ENCODE results near the gene ACVRL1. TPM values are rescaled to one million over a fixed set of nuclear protein-coding genes. Genes with fewer than 3 reads are reported as not detected.

Gene ACVRL1
- total and polyA plus RNA-seq, 9 of the 15 experiments (the other 6 are each of a cell fraction or from before 2014, with no cell fraction given) = 0.07 to 1.4 (median 0.30) TPM

- no peak for TF ChIP-seq CREB3 (tag; conservative IDR thresholded peaks at IDR 0.05; ENCODE audit: low read depth)
- TF ChIP-seq ILK (tag; IDR thresholded peaks at IDR 0.05; ENCODE audit: borderline replicate concordance, low read depth) = no peak
- no peak for TF ChIP-seq POLR3G (IDR thresholded peaks at IDR 0.05; ENCODE audit: extremely low read depth, insufficient read length, insufficient replicate concordance)
- TF ChIP-seq, protein P1, sequence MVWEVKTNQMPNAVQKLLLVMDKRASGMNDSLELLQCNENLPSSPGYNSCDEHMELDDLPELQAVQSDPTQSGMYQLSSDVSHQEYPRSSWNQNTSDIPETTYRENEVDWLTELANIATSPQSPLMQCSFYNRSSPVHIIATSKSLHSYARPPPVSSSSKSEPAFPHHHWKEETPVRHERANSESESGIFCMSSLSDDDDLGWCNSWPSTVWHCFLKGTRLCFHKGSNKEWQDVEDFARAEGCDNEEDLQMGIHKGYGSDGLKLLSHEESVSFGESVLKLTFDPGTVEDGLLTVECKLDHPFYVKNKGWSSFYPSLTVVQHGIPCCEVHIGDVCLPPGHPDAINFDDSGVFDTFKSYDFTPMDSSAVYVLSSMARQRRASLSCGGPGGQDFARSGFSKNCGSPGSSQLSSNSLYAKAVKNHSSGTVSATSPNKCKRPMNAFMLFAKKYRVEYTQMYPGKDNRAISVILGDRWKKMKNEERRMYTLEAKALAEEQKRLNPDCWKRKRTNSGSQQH (CRISPR knock-in tag; IDR thresholded peaks at IDR 0.05) = no peak
- no peak for TF ChIP-seq STAT5B (CRISPR knock-in tag; IDR thresholded peaks at IDR 0.05)
- TF ChIP-seq DNMT1 (IDR thresholded peaks at IDR 0.05) = peak; percentile 73; the same call in 1 of the 2 replicates
- TF ChIP-seq BDP1 (IDR thresholded peaks at IDR 0.05; ENCODE audit: insufficient read depth, insufficient read length) = no peak
- 0 out of 2 replicates have a peak, but pooled peaks have one; percentile 44 for TF ChIP-seq TRIM28 (IDR thresholded peaks at IDR 0.05)
- TF ChIP-seq, protein P2, sequence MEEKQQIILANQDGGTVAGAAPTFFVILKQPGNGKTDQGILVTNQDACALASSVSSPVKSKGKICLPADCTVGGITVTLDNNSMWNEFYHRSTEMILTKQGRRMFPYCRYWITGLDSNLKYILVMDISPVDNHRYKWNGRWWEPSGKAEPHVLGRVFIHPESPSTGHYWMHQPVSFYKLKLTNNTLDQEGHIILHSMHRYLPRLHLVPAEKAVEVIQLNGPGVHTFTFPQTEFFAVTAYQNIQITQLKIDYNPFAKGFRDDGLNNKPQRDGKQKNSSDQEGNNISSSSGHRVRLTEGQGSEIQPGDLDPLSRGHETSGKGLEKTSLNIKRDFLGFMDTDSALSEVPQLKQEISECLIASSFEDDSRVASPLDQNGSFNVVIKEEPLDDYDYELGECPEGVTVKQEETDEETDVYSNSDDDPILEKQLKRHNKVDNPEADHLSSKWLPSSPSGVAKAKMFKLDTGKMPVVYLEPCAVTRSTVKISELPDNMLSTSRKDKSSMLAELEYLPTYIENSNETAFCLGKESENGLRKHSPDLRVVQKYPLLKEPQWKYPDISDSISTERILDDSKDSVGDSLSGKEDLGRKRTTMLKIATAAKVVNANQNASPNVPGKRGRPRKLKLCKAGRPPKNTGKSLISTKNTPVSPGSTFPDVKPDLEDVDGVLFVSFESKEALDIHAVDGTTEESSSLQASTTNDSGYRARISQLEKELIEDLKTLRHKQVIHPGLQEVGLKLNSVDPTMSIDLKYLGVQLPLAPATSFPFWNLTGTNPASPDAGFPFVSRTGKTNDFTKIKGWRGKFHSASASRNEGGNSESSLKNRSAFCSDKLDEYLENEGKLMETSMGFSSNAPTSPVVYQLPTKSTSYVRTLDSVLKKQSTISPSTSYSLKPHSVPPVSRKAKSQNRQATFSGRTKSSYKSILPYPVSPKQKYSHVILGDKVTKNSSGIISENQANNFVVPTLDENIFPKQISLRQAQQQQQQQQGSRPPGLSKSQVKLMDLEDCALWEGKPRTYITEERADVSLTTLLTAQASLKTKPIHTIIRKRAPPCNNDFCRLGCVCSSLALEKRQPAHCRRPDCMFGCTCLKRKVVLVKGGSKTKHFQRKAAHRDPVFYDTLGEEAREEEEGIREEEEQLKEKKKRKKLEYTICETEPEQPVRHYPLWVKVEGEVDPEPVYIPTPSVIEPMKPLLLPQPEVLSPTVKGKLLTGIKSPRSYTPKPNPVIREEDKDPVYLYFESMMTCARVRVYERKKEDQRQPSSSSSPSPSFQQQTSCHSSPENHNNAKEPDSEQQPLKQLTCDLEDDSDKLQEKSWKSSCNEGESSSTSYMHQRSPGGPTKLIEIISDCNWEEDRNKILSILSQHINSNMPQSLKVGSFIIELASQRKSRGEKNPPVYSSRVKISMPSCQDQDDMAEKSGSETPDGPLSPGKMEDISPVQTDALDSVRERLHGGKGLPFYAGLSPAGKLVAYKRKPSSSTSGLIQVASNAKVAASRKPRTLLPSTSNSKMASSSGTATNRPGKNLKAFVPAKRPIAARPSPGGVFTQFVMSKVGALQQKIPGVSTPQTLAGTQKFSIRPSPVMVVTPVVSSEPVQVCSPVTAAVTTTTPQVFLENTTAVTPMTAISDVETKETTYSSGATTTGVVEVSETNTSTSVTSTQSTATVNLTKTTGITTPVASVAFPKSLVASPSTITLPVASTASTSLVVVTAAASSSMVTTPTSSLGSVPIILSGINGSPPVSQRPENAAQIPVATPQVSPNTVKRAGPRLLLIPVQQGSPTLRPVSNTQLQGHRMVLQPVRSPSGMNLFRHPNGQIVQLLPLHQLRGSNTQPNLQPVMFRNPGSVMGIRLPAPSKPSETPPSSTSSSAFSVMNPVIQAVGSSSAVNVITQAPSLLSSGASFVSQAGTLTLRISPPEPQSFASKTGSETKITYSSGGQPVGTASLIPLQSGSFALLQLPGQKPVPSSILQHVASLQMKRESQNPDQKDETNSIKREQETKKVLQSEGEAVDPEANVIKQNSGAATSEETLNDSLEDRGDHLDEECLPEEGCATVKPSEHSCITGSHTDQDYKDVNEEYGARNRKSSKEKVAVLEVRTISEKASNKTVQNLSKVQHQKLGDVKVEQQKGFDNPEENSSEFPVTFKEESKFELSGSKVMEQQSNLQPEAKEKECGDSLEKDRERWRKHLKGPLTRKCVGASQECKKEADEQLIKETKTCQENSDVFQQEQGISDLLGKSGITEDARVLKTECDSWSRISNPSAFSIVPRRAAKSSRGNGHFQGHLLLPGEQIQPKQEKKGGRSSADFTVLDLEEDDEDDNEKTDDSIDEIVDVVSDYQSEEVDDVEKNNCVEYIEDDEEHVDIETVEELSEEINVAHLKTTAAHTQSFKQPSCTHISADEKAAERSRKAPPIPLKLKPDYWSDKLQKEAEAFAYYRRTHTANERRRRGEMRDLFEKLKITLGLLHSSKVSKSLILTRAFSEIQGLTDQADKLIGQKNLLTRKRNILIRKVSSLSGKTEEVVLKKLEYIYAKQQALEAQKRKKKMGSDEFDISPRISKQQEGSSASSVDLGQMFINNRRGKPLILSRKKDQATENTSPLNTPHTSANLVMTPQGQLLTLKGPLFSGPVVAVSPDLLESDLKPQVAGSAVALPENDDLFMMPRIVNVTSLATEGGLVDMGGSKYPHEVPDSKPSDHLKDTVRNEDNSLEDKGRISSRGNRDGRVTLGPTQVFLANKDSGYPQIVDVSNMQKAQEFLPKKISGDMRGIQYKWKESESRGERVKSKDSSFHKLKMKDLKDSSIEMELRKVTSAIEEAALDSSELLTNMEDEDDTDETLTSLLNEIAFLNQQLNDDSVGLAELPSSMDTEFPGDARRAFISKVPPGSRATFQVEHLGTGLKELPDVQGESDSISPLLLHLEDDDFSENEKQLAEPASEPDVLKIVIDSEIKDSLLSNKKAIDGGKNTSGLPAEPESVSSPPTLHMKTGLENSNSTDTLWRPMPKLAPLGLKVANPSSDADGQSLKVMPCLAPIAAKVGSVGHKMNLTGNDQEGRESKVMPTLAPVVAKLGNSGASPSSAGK (IDR thresholded peaks at IDR 0.05) = peak; percentile 5; the same call in 1 of the 2 replicates
- no peak for TF ChIP-seq ZNF830 (CRISPR knock-in tag; IDR thresholded peaks at IDR 0.05)
- peak in 1 of 2 experiments; percentile 16; a peak in 1 of 4 replicates for TF ChIP-seq MNT (conservative IDR thresholded peaks at IDR 0.05)
Observed at GRCh38 chr12:51883998-51884675, 23.2 kb upstream of the ACVRL1 start (continued).
